H1 (cell line): ENCODE data around the gene UBE2G2.

Experiments used
- CHD2 ChIP-seq: IDR thresholded peaks from 2 replicates; pipeline ENCODE4 v1.6.1; 2012; ENCODE audit warnings: low read length, improper control_type of control experiment
- CTCF ChIP-seq, 3 experiments: IDR thresholded peaks; 1 replicate in 2 of 3; 2 replicates in 1 of 3; pipeline versions ENCODE4 v1.5.1 to v1.6.1; 2011; ENCODE audit warnings: low read length in 3 of 3, mild to moderate bottlenecking in 3 of 3, inconsistent platforms in 2 of 3, low read depth in 1 of 3, moderate library complexity in 1 of 3; ENCODE audit not compliant: insufficient read depth in 1 of 3; ENCODE audit errors: control extremely low read depth in 1 of 3
- EGR1 ChIP-seq: IDR thresholded peaks from 2 replicates; pipeline ENCODE4 v1.6.1; 2011; ENCODE audit warnings: low read depth, low read length, borderline replicate concordance
- EZH2 ChIP-seq: fragments of 200-600 bp; sonication (generic); IDR thresholded peaks from 2 replicates; pipeline ENCODE4 v1.7.1; 2012; ENCODE audit warnings: low read depth, mild to moderate bottlenecking, moderate library complexity, low read length, inconsistent platforms; ENCODE audit not compliant: severe bottlenecking
- GTF2F1 ChIP-seq: IDR thresholded peaks from 2 replicates; pipeline ENCODE4 v1.6.1; 2012; ENCODE audit warnings: low read depth, low read length, improper control_type of control experiment, borderline replicate concordance
- HDAC2 ChIP-seq, 2 experiments: fragments of 300-600 bp in 1 of 2; sonication (generic) in 1 of 2; IDR thresholded peaks; 2 replicates each; pipeline ENCODE4 v1.6.1; 2011 to 2012; ENCODE audit warnings: low read depth in 2 of 2, low read length in 2 of 2, mild to moderate bottlenecking in 2 of 2, moderate library complexity in 2 of 2, borderline replicate concordance in 1 of 2, inconsistent platforms in 1 of 2
- JUND ChIP-seq: IDR thresholded peaks from 2 replicates; pipeline ENCODE4 v1.6.1; 2011; ENCODE audit warnings: mild to moderate bottlenecking, improper control_type of control experiment, low read length
- MAX ChIP-seq: IDR thresholded peaks from 2 replicates; pipeline ENCODE4 v1.6.1; 2012; ENCODE audit warnings: inconsistent platforms
- NANOG ChIP-seq: IDR thresholded peaks from 2 replicates; pipeline ENCODE4 v1.6.1; 2011; ENCODE audit warnings: low read length, low read depth, mild to moderate bottlenecking, inconsistent platforms; ENCODE audit not compliant: insufficient read depth, poor library complexity, severe bottlenecking
- RNF2 ChIP-seq: fragments of 200-900, 300-1000 bp; sonication (generic); IDR thresholded peaks from 2 replicates; pipeline ENCODE4 v1.7.1; 2016; ENCODE audit warnings: borderline replicate concordance, low read depth, mild to moderate bottlenecking, antibody characterized with exemption, low read length; ENCODE audit not compliant: poor library complexity, severe bottlenecking; ENCODE audit errors: missing control alignments
- SP4 ChIP-seq: IDR thresholded peaks from 2 replicates; pipeline ENCODE4 v1.6.1; 2012; ENCODE audit warnings: low read length, inconsistent platforms
- TF ChIP-seq, protein P1 (sequence below): IDR thresholded peaks from 2 replicates; pipeline ENCODE4 v1.6.1; 2012; ENCODE audit warnings: inconsistent platforms

DNA sequence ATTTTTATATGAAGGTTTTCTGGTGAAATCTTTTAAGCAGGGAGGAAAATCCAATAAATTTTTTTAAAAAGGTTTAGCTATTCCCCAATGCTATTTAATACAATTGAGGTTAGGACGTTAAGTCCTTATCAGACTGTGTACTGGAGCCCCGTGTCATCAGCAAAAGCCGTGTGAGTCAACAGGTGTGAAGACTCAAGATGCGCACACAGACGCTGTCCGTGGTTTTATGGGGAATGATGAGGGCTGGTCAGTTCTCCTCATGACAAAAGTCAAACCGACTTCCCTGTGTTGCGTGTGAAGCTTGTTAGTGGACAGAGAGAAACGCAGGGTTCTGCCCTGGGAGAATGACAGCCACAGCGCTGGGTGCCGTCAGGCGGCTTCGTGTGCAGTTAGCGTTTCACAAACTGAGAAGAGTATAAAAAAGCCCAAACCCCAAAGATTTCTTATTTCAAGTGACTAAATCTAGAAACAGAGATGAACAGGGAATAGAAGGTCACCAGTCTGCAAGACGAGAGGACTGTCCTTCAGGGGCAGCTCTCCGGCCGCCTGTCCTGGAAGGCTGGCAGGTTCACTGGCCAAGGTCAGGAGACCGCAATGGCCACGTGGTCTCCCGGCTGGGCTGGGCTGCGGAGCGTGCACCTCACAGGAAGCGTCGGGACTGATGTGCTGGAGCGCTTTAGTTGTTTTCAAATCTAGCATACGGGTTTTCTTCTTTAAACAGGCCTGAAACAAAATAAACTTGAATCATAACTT is 49.5 kb upstream of the UBE2G2 start:
- no peak for TF ChIP-seq CTCF (IDR thresholded peaks at IDR 0.05; ENCODE audit: control extremely low read depth in 1 of 3, insufficient read depth in 1 of 3, low read depth in 1 of 3, low read length in 3 of 3)
- TF ChIP-seq RNF2, result no peak
- TF ChIP-seq, protein P1, sequence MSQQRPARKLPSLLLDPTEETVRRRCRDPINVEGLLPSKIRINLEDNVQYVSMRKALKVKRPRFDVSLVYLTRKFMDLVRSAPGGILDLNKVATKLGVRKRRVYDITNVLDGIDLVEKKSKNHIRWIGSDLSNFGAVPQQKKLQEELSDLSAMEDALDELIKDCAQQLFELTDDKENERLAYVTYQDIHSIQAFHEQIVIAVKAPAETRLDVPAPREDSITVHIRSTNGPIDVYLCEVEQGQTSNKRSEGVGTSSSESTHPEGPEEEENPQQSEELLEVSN, result no peak
- no peak for TF ChIP-seq EGR1
- no peak for TF ChIP-seq JUND
- TF ChIP-seq SP4, result no peak
- no peak for TF ChIP-seq GTF2F1
- no peak for TF ChIP-seq EZH2
- TF ChIP-seq CHD2, result no peak
- TF ChIP-seq HDAC2 (IDR thresholded peaks at IDR 0.05; ENCODE audit: borderline replicate concordance in 1 of 2, low read depth in 2 of 2, low read length in 2 of 2), result no peak
- no peak for TF ChIP-seq MAX
- TF ChIP-seq NANOG, result no peak
